ENCODE results near the gene SPARC.

Gene SPARC

DNA sequence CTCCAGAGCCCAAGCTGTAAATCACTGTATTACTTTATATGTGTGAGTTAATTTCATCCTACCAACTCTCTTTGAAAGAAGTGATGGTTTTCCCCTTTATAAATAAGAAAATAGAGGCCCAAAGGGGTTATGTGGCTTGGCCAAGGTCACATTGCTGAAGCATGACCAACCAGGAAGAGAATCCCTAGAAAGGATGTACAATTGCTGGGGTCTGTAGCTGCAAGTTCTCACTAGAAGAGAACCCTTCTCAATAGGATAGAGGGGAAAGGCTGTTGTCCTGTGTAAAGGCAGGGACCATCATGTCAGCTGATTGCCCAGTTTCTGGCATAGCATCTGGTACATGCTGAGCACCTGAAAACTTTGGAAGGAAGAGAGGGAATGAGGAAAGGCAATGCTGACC lies 56.6 kb downstream of the SPARC start:
- Histone ChIP-seq H3K9me3 (no peaks in the 10 kb centered on the region), H3K4me3 (ENCODE audit: low read depth in 1 of 2, low read length in 1 of 2) (no peak overlapping the region), H3K36me3 (no peaks in the 10 kb centered on the region), H3K27ac (no peak overlapping the region), H3K27me3 (peaks cover 4% of the 10 kb centered on the region), H3K4me1 (ENCODE audit: control insufficient read depth in 1 of 2, insufficient read depth in 1 of 2, low read depth in 1 of 2, low read length in 1 of 2) (peaks cover 11 to 15% of the 10 kb centered on the region in 2 experiments)
- TF ChIP-seq, protein P1, sequence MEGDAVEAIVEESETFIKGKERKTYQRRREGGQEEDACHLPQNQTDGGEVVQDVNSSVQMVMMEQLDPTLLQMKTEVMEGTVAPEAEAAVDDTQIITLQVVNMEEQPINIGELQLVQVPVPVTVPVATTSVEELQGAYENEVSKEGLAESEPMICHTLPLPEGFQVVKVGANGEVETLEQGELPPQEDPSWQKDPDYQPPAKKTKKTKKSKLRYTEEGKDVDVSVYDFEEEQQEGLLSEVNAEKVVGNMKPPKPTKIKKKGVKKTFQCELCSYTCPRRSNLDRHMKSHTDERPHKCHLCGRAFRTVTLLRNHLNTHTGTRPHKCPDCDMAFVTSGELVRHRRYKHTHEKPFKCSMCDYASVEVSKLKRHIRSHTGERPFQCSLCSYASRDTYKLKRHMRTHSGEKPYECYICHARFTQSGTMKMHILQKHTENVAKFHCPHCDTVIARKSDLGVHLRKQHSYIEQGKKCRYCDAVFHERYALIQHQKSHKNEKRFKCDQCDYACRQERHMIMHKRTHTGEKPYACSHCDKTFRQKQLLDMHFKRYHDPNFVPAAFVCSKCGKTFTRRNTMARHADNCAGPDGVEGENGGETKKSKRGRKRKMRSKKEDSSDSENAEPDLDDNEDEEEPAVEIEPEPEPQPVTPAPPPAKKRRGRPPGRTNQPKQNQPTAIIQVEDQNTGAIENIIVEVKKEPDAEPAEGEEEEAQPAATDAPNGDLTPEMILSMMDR (IDR thresholded peaks at IDR 0.05), result no peak

DNA sequence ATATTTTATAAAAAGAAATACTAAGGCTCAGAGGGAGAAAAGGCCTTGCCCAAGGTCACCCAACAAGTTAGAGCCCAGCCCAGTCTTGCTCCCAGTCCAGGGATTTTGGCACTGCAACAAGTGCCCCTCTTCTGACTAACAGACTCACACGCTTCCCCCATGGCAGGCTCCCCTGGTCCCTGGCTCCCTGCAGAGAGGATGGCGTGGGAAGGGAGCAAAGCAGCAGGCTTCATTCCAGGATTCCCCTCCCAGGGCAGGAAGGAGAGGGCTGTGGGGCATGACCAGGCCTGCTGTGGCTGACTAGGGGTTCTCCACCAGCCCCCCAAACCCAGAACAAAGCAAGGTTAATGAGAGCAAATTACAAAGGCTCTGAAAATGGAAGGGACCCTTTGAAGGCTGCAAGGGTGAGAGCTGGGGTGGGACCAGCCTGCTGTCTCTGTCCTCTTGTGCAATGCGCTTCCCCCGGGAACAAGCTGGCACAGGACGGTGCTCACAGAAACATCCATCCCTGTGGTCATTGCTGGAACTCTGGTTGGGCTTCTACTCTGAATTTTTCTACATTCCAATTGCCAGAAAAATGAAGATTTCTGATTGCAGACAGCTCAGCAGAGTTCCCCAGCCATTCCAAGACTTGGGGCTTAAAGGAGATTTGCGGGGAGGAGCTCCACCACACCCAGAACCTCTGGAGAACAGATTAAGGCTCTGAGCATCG lies 58.4 kb downstream of the SPARC start:
- Histone ChIP-seq H3K9me3 (no peaks in the 10 kb centered on the region), H3K4me1 (ENCODE audit: control insufficient read depth in 1 of 2, insufficient read depth in 1 of 2, low read depth in 1 of 2, low read length in 1 of 2) (peaks cover 10 to 14% of the 10 kb centered on the region in 2 experiments), H3K36me3 (no peaks in the 10 kb centered on the region), H3K27me3 (no peaks in the 10 kb centered on the region), H3K4me3 (ENCODE audit: low read depth in 1 of 2, low read length in 1 of 2) (no peak overlapping the region), H3K27ac (no peak overlapping the region)
- TF ChIP-seq, protein P1 (IDR thresholded peaks at IDR 0.05), result no peak

DNA sequence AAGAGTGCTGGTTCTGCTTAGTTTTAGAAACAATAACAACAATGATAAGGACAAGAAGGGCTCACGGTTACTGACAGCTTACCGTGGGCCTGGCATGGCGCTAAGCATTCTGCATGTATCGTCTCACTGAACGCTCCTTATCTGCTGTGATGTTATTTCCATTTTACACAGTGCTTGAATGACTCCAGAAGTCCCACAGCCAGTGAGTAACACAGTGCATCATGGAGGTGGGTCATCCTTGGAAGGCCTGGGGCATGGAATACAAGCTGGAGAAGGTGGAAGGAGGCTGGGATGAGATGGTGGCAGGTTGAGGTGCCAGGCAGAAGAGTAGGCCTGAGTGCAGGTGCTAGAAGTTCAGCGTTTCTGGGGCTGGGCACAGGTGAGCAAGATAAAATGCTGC lies 59.1 kb downstream of the SPARC start:
- H3K27me3 ChIP-seq, result no peaks in the 10 kb centered on the region
- H3K27ac ChIP-seq, result no peak overlapping the region
- no peak overlapping the region for H3K4me3 ChIP-seq (ENCODE audit: low read depth in 1 of 2, low read length in 1 of 2)
- TF ChIP-seq, protein P1 (IDR thresholded peaks at IDR 0.05), result no peak
- no peaks in the 10 kb centered on the region for H3K9me3 ChIP-seq
- peaks cover 4 to 7% of the 10 kb centered on the region in 2 experiments for H3K4me1 ChIP-seq (ENCODE audit: control insufficient read depth in 1 of 2, insufficient read depth in 1 of 2, low read depth in 1 of 2, low read length in 1 of 2)
- no peaks in the 10 kb centered on the region for H3K36me3 ChIP-seq

DNA sequence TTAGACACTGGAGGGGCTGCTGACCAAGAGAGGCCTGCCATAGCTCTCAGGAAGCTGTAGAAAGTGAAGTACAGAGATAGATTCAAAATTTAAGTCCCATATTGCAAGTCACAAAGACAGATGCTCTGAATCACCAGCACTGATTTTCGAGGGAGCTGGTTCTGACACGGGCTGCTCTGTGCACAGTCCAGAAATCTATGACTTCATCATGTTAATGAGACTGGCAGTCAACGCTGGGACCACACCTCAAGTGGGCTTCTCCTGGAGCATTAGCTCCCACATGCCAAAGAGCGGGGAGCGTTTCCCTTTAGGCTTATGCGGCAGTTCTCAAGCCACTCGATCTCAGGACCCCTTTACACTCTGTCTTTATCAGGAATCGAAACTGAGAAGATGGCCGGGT lies 61.4 kb downstream of the SPARC start:
- Histone ChIP-seq H3K27me3 (peaks cover 6% of the 10 kb centered on the region), H3K9me3 (no peaks in the 10 kb centered on the region), H3K4me3 (ENCODE audit: low read depth in 1 of 2, low read length in 1 of 2) (no peak overlapping the region), H3K36me3 (no peaks in the 10 kb centered on the region), H3K27ac (no peak overlapping the region), H3K4me1 (ENCODE audit: control insufficient read depth in 1 of 2, insufficient read depth in 1 of 2, low read depth in 1 of 2, low read length in 1 of 2) (no peaks in the 10 kb centered on the region)
- TF ChIP-seq, protein P1 (IDR thresholded peaks at IDR 0.05), result no peak

DNA sequence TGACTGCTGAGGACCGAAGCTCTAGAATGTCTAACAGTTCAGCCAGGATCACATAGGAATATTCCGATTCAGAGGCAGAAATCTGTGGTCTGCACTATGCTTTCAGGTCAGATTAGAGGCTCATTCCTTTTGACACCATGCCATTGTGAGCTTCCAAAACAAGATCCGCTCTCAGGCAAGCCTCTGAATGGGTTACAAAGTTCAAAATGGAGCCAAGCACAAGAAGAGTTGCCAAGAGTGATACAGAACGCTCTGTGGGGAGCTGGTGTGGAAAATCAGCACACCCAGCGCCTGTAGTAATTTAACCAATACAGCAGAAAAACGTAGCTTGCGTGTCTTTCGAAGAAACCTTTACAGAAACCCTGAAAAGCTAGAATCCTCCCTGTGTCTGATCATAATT lies 62.2 kb downstream of the SPARC start:
- H3K27ac ChIP-seq, result no peak overlapping the region
- H3K27me3 ChIP-seq, result peaks cover 6% of the 10 kb centered on the region
- H3K9me3 ChIP-seq, result no peaks in the 10 kb centered on the region
- H3K36me3 ChIP-seq, result no peaks in the 10 kb centered on the region
- TF ChIP-seq, protein P1 (IDR thresholded peaks at IDR 0.05), result no peak
- no peaks in the 10 kb centered on the region for H3K4me1 ChIP-seq (ENCODE audit: control insufficient read depth in 1 of 2, insufficient read depth in 1 of 2, low read depth in 1 of 2, low read length in 1 of 2)
- no peak overlapping the region for H3K4me3 ChIP-seq (ENCODE audit: low read depth in 1 of 2, low read length in 1 of 2)
